HG03103 (cell line): ENCODE measurements around the gene CLEC11A.
"Not testable (repeated sequence)": the region's sequence is repeated elsewhere in the genome, so short reads cannot be mapped to it uniquely, and the experiment has no call there.

Experiments used
- ATAC-seq: cut with Tn5 transposase; IDR thresholded peaks from one replicate; pipeline ENCODE4 v1.9.1; 2021; ENCODE audit warnings: low read depth; ENCODE audit not compliant: unreplicated experiment

CLEC11A gene

GRCh38 chr19:50753879-50754278 is 30.7 kb downstream of the CLEC11A start:
- no peak for ATAC-seq

- not testable (repeated sequence) for ATAC-seq
Measured at GRCh38 chr19:50756244-50756643, 33.1 kb downstream of the CLEC11A start.

- not testable (repeated sequence) for ATAC-seq
Measured at GRCh38 chr19:50757624-50758023, 34.5 kb downstream of the CLEC11A start.

- ATAC-seq: not testable (repeated sequence)
Measured at GRCh38 chr19:50759076-50759475, 35.9 kb downstream of the CLEC11A start.

GRCh38 chr19:50759886-50760285 is 36.7 kb downstream of the CLEC11A start:
- ATAC-seq: no peak

GRCh38 chr19:50761501-50761900 is 38.3 kb downstream of the CLEC11A start:
- ATAC-seq: not testable (repeated sequence)

GRCh38 chr19:50763521-50763920 is 40.4 kb downstream of the CLEC11A start:
- ATAC-seq: not testable (repeated sequence)

- ATAC-seq: no peak
Measured at GRCh38 chr19:50764409-50764808, 41.2 kb downstream of the CLEC11A start.

GRCh38 chr19:50766746-50767145 is 43.6 kb downstream of the CLEC11A start:
- ATAC-seq: not testable (repeated sequence)

GRCh38 chr19:50767263-50767662 is 44.1 kb downstream of the CLEC11A start:
- not testable (repeated sequence) for ATAC-seq

- no peak for ATAC-seq
Measured at GRCh38 chr19:50768277-50768676, 45.1 kb downstream of the CLEC11A start.

- ATAC-seq: not testable (repeated sequence)
Measured at GRCh38 chr19:50770164-50770563, 47.0 kb downstream of the CLEC11A start, which contains the start of gene GPR32. Gene GPR32 (plus strand): TSS chr19:50770464. CDS start chr19:50770601, 137 bp downstream.

- no peak for ATAC-seq
Measured at GRCh38 chr19:50770888-50771287, 47.7 kb downstream of the CLEC11A start.

GRCh38 chr19:50772476-50772875 is 49.3 kb downstream of the CLEC11A start:
- ATAC-seq: no peak

- ATAC-seq: not testable (repeated sequence)
Measured at GRCh38 chr19:50772912-50773311, 49.7 kb downstream of the CLEC11A start.

- not testable (repeated sequence) for ATAC-seq
Measured at GRCh38 chr19:50773454-50773853, 50.3 kb downstream of the CLEC11A start.
